K562 (cell line): ENCODE results near the gene RNPEPL1. TPM values are rescaled to one million over a fixed set of nuclear protein-coding genes. Genes with fewer than 3 reads are reported as not detected.

Source experiments
- ELF2 ChIP-seq: fragments of 250-450 bp; sonication (Bioruptor Pico); IDR thresholded peaks from 2 replicates; pipeline ENCODE4 v1.5.0; 2021; ENCODE audit warnings: mild to moderate bottlenecking
- GABPB1 ChIP-seq: sonication (generic); formaldehyde crosslinking; IDR thresholded peaks from 2 replicates; pipeline ENCODE4 v1.8.0; 2022; ENCODE audit warnings: mild to moderate bottlenecking, missing genetic modification reagents
- KAT2B ChIP-seq: IDR thresholded peaks from one replicate; pipeline ENCODE4 v1.6.1; 2012; ENCODE audit warnings: low read depth, mild to moderate bottlenecking, control low read depth, inconsistent platforms, low read length, moderate library complexity
- PCBP2 ChIP-seq: fragments of 200-400 bp; formaldehyde crosslinking; IDR thresholded peaks from 2 replicates; pipeline ENCODE4 v1.6.1; 2018; ENCODE audit warnings: low read length, low read depth, mild to moderate bottlenecking, moderate library complexity; ENCODE audit not compliant: poor library complexity, severe bottlenecking
- SMC3 ChIP-seq: conservative IDR thresholded peaks from 2 replicates; pipeline ENCODE4 v1.6.1; 2011; ENCODE audit warnings: low read depth, low read length, improper control_type of control experiment; ENCODE audit not compliant: insufficient read depth
- SPI1 ChIP-seq: IDR thresholded peaks from 2 replicates; pipeline ENCODE4 v1.6.1; 2011; ENCODE audit warnings: low read depth, low read length, control low read depth, borderline replicate concordance
- TCF7L2 ChIP-seq: fragments of 150-350 bp; IDR thresholded peaks from 2 replicates; pipeline ENCODE4 v1.6.1; 2016; ENCODE audit warnings: low read depth, mild to moderate bottlenecking, low read length, moderate library complexity
- ZNF124 ChIP-seq: sonication (generic); formaldehyde crosslinking; IDR thresholded peaks from 2 replicates; pipeline ENCODE4 v1.8.1; 2022; ENCODE audit warnings: missing genetic modification reagents
- ZNF174 ChIP-seq: fragments of 250-450 bp; sonication (Bioruptor Pico); IDR thresholded peaks from 2 replicates; pipeline ENCODE4 v1.4.0; 2020; ENCODE audit warnings: mild to moderate bottlenecking
- ZNF224 ChIP-seq: sonication (generic); formaldehyde crosslinking; IDR thresholded peaks from 2 replicates; pipeline ENCODE4 v1.8.0; 2022; ENCODE audit warnings: mild to moderate bottlenecking, missing genetic modification reagents
- ZNF354B ChIP-seq: fragments of 250-450 bp; sonication (Bioruptor Pico); IDR thresholded peaks from 2 replicates; pipeline ENCODE4 v1.4.0; 2020
- ZNF766 ChIP-seq: fragments of 200-800 bp; sonication (Bioruptor generic); conservative IDR thresholded peaks from 2 replicates; pipeline ENCODE4 v1.6.1; 2016; ENCODE audit warnings: missing genetic modification characterization, missing compliant biosample characterization
- polyA plus RNA-seq, 8 experiments: library from polyadenylated mRNA; depleted of rRNA in 4 of 8; stranded (reverse) in 5 of 8; unstranded in 3 of 8; fragments of >200 nt; fragmentation: Nextera tagmentation in 2 of 8; fragmentation: Illumina TruSeq in 1 of 8; extraction: Ambion mirVana in 2 of 8; extraction: Trizol in 1 of 8; gene quantifications; 2 replicates each; pipeline versions ENCODE4 v1.2.1 to v1.2.3, GENCODE V29; 2011 to 2014; ENCODE audit warnings: inconsistent platforms in 1 of 8, missing spikeins in 1 of 8
- total RNA-seq, 7 experiments: library from RNA; depleted of rRNA in 6 of 7; stranded (reverse); fragments of >200 nt in 6 of 7; fragmentation: Illumina TruSeq in 2 of 7; extraction: Trizol in 2 of 7; gene quantifications; 2 replicates each; pipeline versions ENCODE4 v1.2.1 to v1.2.3, GENCODE V29; 2011 to 2021; ENCODE audit warnings: low replicate concordance in 1 of 7
- TF ChIP-seq, protein P1 (sequence below): fragments of 250-450 bp; sonication (Bioruptor Pico); IDR thresholded peaks from 2 replicates; pipeline ENCODE4 v1.5.1; 2021; ENCODE audit warnings: mild to moderate bottlenecking
- TF ChIP-seq, protein P2 (sequence below), 2 experiments: fragments of 450-650 bp in 1 of 2; IDR thresholded peaks; 2 replicates each; pipeline ENCODE4 v1.6.1; 2011 to 2017; ENCODE audit warnings: low read depth in 2 of 2, antibody characterized with exemption in 1 of 2, borderline replicate concordance in 1 of 2, low read length in 1 of 2, mild to moderate bottlenecking in 1 of 2, mixed read lengths in 1 of 2; ENCODE audit not compliant: control insufficient read depth in 1 of 2

Gene RNPEPL1
- total and polyA plus RNA-seq, 9 of the 15 experiments (the other 6 are each of a cell fraction or from before 2014, with no cell fraction given) = 0.07 to 38.7 (median 5.6) TPM

DNA sequence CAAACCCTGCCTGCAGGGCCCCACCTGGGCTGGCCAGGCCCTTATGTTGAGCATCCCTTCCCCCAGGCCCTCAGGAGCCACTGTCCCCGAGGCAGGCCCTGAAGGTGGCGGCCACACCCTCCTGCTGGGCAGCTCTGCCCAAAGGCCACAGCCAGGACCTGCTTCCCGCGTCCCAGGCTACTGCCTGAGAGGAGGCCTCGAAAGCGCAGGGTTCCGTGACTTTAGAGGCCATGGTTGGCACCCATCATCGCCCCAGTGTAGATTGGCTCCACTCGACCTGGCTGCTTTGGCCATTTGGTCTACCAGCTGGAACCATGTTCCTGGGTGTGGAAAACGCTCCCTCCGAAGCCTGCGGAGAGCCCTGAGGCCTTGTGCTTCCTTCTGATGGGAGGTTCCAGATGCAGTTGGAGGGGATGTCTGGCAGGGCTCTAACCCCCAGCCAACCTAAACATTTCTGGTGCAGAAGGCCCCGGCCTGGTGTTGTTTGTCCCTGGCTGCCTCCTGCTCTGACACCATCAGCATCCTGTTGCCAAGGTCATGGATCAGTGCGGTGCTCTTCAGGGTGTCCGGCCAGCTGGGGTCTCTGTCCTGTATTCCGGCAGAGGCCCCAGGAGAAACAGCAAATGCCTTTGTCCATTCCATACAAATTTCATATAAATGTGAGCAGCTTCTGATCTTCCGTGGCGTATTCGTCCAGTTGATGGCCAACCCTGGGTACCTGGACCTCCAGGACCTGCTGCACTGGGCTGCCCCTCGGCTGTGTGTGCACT, 33.0 kb downstream of the RNPEPL1 start (continued):
- TF ChIP-seq TCF7L2 = no peak
- TF ChIP-seq PCBP2 = no peak
- TF ChIP-seq, protein P1, sequence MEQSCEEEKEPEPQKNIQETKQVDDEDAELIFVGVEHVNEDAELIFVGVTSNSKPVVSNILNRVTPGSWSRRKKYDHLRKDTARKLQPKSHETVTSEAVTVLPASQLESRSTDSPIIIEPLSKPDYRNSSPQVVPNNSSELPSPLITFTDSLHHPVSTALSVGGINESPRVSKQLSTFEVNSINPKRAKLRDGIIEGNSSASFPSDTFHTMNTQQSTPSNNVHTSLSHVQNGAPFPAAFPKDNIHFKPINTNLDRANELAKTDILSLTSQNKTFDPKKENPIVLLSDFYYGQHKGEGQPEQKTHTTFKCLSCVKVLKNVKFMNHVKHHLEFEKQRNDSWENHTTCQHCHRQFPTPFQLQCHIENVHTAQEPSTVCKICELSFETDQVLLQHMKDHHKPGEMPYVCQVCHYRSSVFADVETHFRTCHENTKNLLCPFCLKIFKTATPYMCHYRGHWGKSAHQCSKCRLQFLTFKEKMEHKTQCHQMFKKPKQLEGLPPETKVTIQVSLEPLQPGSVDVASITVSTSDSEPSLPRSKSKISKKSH (CRISPR knock-in tag) = no peak
- no peak for TF ChIP-seq KAT2B
- TF ChIP-seq, protein P2, sequence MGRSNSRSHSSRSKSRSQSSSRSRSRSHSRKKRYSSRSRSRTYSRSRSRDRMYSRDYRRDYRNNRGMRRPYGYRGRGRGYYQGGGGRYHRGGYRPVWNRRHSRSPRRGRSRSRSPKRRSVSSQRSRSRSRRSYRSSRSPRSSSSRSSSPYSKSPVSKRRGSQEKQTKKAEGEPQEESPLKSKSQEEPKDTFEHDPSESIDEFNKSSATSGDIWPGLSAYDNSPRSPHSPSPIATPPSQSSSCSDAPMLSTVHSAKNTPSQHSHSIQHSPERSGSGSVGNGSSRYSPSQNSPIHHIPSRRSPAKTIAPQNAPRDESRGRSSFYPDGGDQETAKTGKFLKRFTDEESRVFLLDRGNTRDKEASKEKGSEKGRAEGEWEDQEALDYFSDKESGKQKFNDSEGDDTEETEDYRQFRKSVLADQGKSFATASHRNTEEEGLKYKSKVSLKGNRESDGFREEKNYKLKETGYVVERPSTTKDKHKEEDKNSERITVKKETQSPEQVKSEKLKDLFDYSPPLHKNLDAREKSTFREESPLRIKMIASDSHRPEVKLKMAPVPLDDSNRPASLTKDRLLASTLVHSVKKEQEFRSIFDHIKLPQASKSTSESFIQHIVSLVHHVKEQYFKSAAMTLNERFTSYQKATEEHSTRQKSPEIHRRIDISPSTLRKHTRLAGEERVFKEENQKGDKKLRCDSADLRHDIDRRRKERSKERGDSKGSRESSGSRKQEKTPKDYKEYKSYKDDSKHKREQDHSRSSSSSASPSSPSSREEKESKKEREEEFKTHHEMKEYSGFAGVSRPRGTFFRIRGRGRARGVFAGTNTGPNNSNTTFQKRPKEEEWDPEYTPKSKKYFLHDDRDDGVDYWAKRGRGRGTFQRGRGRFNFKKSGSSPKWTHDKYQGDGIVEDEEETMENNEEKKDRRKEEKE (IDR thresholded peaks at IDR 0.05; ENCODE audit: borderline replicate concordance in 1 of 2, control insufficient read depth in 1 of 2, low read depth in 2 of 2, low read length in 1 of 2) = no peak
- no peak for TF ChIP-seq GABPB1 (CRISPR knock-in tag)
- no peak for TF ChIP-seq ZNF124 (CRISPR knock-in tag)
- TF ChIP-seq ZNF224 = no peak
- TF ChIP-seq ELF2 (CRISPR knock-in tag) = no peak
- TF ChIP-seq SPI1 = no peak
- no peak for TF ChIP-seq ZNF766 (CRISPR knock-in tag)
- no peak for TF ChIP-seq ZNF174
- no peak for TF ChIP-seq ZNF354B (CRISPR knock-in tag)
- TF ChIP-seq SMC3 = no peak
